Measurements from ENCODE around the gene DCAF6. TPM values are rescaled to one million over a fixed set of nuclear protein-coding genes. Genes with fewer than 3 reads are reported as not detected.

Gene DCAF6
- total RNA-seq, 1 donor = 68.9 TPM

- no peak for DNase-seq (ENCODE audit: low read depth)
- no peak for TF ChIP-seq CTCF (IDR thresholded peaks at IDR 0.05; ENCODE audit: insufficient read depth, low read length)
- H3K4me3 ChIP-seq (ENCODE audit: low read depth, low read length) = no peak within 1 kb of the TSS
Measured at GRCh38 chr1:167913895-167914496, 22.5 kb upstream of the DCAF6 start, which contains the start of gene ADCY10. Gene ADCY10 (minus strand): TSS chr1:167914134. CDS start chr1:167905140, 8,994 bp downstream.

GRCh38 chr1:167915569-167915968, 20.9 kb upstream of the DCAF6 start:
- TF ChIP-seq CTCF (IDR thresholded peaks at IDR 0.05; ENCODE audit: insufficient read depth, low read length) = no peak
- no peak for DNase-seq (ENCODE audit: low read depth)
- no peak overlapping the region for H3K4me3 ChIP-seq (ENCODE audit: low read depth, low read length)

- no peak overlapping the region for H3K4me3 ChIP-seq (ENCODE audit: low read depth, low read length)
- DNase-seq (ENCODE audit: low read depth) = no peak
- no peak for TF ChIP-seq CTCF (IDR thresholded peaks at IDR 0.05; ENCODE audit: insufficient read depth, low read length)
Measured at GRCh38 chr1:167916766-167917511, 19.5 kb upstream of the DCAF6 start.

GRCh38 chr1:167922023-167922422, 14.5 kb upstream of the DCAF6 start:
- no peak overlapping the region for H3K4me3 ChIP-seq (ENCODE audit: low read depth, low read length)
- peak; percentile 56 for DNase-seq (ENCODE audit: low read depth)
- no peak for TF ChIP-seq CTCF (IDR thresholded peaks at IDR 0.05; ENCODE audit: insufficient read depth, low read length)

GRCh38 chr1:167922611-167923074, 13.8 kb upstream of the DCAF6 start:
- no peak for DNase-seq (ENCODE audit: low read depth)

More at GRCh38 chr1:167922611-167923074, 13.8 kb upstream of the DCAF6 start:
- no peak for TF ChIP-seq CTCF (IDR thresholded peaks at IDR 0.05; ENCODE audit: insufficient read depth, low read length)
- H3K4me3 ChIP-seq (ENCODE audit: low read depth, low read length) = no peak overlapping the region

Measured in fibroblast of the aortic adventitia (primary cell).